ENCODE data around the gene ZBTB18. TPM values are rescaled to one million over a fixed set of nuclear protein-coding genes. Genes with fewer than 3 reads are reported as not detected.

Gene ZBTB18
- total and polyA plus RNA-seq, 2 experiments from 2014 or later, result 1.2 to 10.9 TPM

GRCh38 chr1:244069326-244069898 is 18.3 kb downstream of the ZBTB18 start:
- Histone ChIP-seq H3K4me1 (ENCODE audit: insufficient read depth) (peaks cover 14% of the 10 kb centered on the region), H3K27ac (no peak overlapping the region), H3K9me2 (replicated peaks; ENCODE audit: insufficient read depth) (no peaks in the 10 kb centered on the region), H3K79me2 (no peaks in the 10 kb centered on the region), H2AFZ (no peak overlapping the region), H3K9me3 (ENCODE audit: low read depth) (no peaks in the 10 kb centered on the region), H3K27me3 (no peaks in the 10 kb centered on the region), H4K20me1 (ENCODE audit: insufficient read depth, poor library complexity, severe bottlenecking) (no peaks in the 10 kb centered on the region), H3K4me2 (no peak overlapping the region), H3K36me3 (replicated peaks; ENCODE audit: insufficient read depth, low read depth) (no peaks in the 10 kb centered on the region), H3K4me3 (no peak overlapping the region)
- DNase-seq (ENCODE audit: low spot score), result no peak
- no peak for TF ChIP-seq EZH2 (IDR thresholded peaks at IDR 0.05; ENCODE audit: borderline replicate concordance)
- TF ChIP-seq EZH2phosphoT487 (IDR thresholded peaks at IDR 0.05; ENCODE audit: low read depth, severe bottlenecking, unreplicated experiment), result no peak
- TF ChIP-seq, protein P1, sequence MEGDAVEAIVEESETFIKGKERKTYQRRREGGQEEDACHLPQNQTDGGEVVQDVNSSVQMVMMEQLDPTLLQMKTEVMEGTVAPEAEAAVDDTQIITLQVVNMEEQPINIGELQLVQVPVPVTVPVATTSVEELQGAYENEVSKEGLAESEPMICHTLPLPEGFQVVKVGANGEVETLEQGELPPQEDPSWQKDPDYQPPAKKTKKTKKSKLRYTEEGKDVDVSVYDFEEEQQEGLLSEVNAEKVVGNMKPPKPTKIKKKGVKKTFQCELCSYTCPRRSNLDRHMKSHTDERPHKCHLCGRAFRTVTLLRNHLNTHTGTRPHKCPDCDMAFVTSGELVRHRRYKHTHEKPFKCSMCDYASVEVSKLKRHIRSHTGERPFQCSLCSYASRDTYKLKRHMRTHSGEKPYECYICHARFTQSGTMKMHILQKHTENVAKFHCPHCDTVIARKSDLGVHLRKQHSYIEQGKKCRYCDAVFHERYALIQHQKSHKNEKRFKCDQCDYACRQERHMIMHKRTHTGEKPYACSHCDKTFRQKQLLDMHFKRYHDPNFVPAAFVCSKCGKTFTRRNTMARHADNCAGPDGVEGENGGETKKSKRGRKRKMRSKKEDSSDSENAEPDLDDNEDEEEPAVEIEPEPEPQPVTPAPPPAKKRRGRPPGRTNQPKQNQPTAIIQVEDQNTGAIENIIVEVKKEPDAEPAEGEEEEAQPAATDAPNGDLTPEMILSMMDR (IDR thresholded peaks at IDR 0.05; ENCODE audit: poor library complexity), result no peak
- 93% methylated on average over 8 of the region's 8 CpGs for WGBS (ENCODE audit: low lambda C conversion rate, missing lambda C conversion rate)

DNA sequence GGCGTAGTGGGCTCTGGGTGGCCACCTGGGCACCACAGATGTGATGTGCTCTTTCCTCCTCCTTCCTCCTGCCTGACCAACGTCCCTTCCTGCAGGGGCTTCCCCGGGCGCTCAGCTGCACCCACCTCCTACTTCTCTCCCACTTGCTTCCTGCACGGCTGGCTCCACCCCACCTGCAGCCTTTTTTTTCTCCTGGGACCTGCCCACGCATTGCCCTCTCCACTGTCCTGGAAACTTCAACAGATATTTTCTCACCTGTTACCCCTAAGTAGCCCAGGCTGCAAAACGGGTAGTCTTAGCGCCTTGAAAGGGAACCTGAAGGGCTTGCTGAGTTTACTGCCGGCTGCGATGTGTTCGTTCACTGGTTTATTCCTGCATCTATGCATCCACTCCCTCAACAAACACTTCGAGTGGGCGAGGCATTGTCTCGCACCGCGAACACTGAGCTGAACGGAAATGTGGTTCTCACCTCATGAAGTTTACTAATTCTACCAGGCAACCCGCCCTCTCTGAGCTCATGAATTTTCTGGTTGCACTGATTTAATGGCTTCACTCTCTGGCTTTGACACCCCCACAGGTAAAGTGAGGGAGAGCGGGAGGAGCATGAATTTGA is 23.6 kb downstream of the ZBTB18 start:
- Histone ChIP-seq H3K9me2 (replicated peaks; ENCODE audit: insufficient read depth) (no peaks in the 10 kb centered on the region), H2AFZ (no peak overlapping the region), H3K4me1 (ENCODE audit: insufficient read depth) (peaks cover 4% of the 10 kb centered on the region), H3K4me2 (peak overlapping the region; percentile 48), H3K9me3 (ENCODE audit: low read depth) (no peaks in the 10 kb centered on the region), H3K4me3 (no peak overlapping the region), H3K27ac (no peak overlapping the region), H3K36me3 (replicated peaks; ENCODE audit: insufficient read depth, low read depth) (no peaks in the 10 kb centered on the region), H3K27me3 (no peaks in the 10 kb centered on the region), H3K79me2 (no peaks in the 10 kb centered on the region), H4K20me1 (ENCODE audit: insufficient read depth, poor library complexity, severe bottlenecking) (no peaks in the 10 kb centered on the region)
- TF ChIP-seq EZH2phosphoT487 (IDR thresholded peaks at IDR 0.05; ENCODE audit: low read depth, severe bottlenecking, unreplicated experiment), result no peak
- WGBS (ENCODE audit: low lambda C conversion rate, missing lambda C conversion rate), result 66% methylated on average over 19 of the region's 19 CpGs
- no peak for DNase-seq (ENCODE audit: low spot score)

DNA sequence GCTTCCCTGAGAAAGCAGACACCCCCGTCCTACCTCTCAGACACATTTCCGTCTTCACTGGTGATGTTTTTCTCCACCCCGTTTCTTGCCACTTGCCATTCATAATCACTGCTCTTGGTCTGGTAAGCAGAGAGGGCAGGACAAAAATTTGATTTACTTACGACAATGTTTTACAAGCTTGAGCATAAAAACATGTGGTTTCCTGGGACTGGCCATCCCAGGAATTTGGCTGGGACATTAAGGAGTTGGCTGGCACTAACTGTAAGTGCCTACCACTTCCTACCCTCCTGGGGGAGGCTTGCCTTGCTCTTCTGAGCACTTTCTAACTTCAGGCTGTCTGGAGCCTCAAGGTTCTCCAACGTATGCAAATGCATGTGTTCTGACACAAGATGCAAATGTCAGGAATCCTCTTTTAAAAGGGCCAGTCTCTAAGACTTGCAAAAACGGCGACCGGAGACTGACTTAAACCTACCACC is 24.2 kb downstream of the ZBTB18 start:
- Histone ChIP-seq H3K27me3 (no peaks in the 10 kb centered on the region), H3K9me2 (replicated peaks; ENCODE audit: insufficient read depth) (no peaks in the 10 kb centered on the region), H4K20me1 (ENCODE audit: insufficient read depth, poor library complexity, severe bottlenecking) (no peaks in the 10 kb centered on the region), H3K9me3 (ENCODE audit: low read depth) (no peaks in the 10 kb centered on the region), H3K79me2 (no peaks in the 10 kb centered on the region), H3K4me2 (peak overlapping the region; percentile 48), H3K27ac (no peak overlapping the region), H2AFZ (no peak overlapping the region), H3K4me3 (no peak overlapping the region), H3K4me1 (ENCODE audit: insufficient read depth) (peaks cover 4% of the 10 kb centered on the region), H3K36me3 (replicated peaks; ENCODE audit: insufficient read depth, low read depth) (no peaks in the 10 kb centered on the region)
- no peak for DNase-seq (ENCODE audit: low spot score)
- WGBS (ENCODE audit: low lambda C conversion rate, missing lambda C conversion rate), result 40% methylated on average over 8 of the region's 8 CpGs
- TF ChIP-seq, protein P1 (IDR thresholded peaks at IDR 0.05; ENCODE audit: poor library complexity), result no peak
- TF ChIP-seq EZH2phosphoT487 (IDR thresholded peaks at IDR 0.05; ENCODE audit: low read depth, severe bottlenecking, unreplicated experiment), result no peak
- TF ChIP-seq EZH2 (IDR thresholded peaks at IDR 0.05; ENCODE audit: borderline replicate concordance), result no peak

DNA sequence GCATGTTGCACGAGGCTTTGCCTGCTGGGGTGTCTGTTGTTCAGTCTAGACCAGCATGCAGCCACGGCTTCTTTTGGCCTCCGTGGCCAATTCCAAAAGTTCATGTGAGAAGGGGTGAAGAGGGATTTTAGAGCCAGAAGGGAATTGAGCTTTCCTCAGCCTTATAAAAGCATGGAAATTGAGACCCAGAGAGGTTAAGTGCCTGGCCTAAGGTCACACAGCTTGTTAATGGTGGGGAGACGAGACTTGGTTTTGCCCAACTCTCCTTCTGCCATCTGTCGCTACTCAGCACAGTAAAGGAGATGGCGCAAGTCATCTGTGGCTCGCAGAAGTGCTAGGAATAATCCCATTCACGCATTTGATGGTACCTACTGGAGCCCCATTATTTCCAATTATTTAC is 25.7 kb downstream of the ZBTB18 start:
- Histone ChIP-seq H3K4me1 (ENCODE audit: insufficient read depth) (peaks cover 4% of the 10 kb centered on the region), H3K9me3 (ENCODE audit: low read depth) (no peaks in the 10 kb centered on the region), H3K36me3 (replicated peaks; ENCODE audit: insufficient read depth, low read depth) (no peaks in the 10 kb centered on the region), H2AFZ (no peak overlapping the region), H3K27ac (no peak overlapping the region), H3K27me3 (no peaks in the 10 kb centered on the region), H3K4me3 (no peak overlapping the region), H3K9me2 (replicated peaks; ENCODE audit: insufficient read depth) (no peaks in the 10 kb centered on the region), H3K4me2 (no peak overlapping the region), H3K79me2 (no peaks in the 10 kb centered on the region), H4K20me1 (ENCODE audit: insufficient read depth, poor library complexity, severe bottlenecking) (no peaks in the 10 kb centered on the region)
- 94% methylated on average over 8 of the region's 8 CpGs for WGBS (ENCODE audit: low lambda C conversion rate, missing lambda C conversion rate)
- DNase-seq (ENCODE audit: low spot score), result no peak
- TF ChIP-seq, protein P1 (IDR thresholded peaks at IDR 0.05; ENCODE audit: poor library complexity), result no peak
- TF ChIP-seq EZH2 (IDR thresholded peaks at IDR 0.05; ENCODE audit: borderline replicate concordance), result no peak
- TF ChIP-seq EZH2phosphoT487 (IDR thresholded peaks at IDR 0.05; ENCODE audit: low read depth, severe bottlenecking, unreplicated experiment), result no peak

Measured in hepatocyte (in vitro differentiated cells).